K562 (cell line): ENCODE results near the gene DELE1.
A peak's percentile ranks its signal among the peaks of the same experiment; 100 is the strongest.

Experiments
- BRCA1 ChIP-seq, 2 experiments: fragments of 450-650 bp in 1 of 2; sonication (generic) in 1 of 2; formaldehyde crosslinking in 1 of 2; IDR thresholded peaks; 2 replicates each; pipeline versions ENCODE4 v1.5.0 to v1.6.1; 2017 to 2020; ENCODE audit warnings: mild to moderate bottlenecking in 1 of 2, missing genetic modification reagents in 1 of 2
- CTCF ChIP-seq, 3 experiments: IDR thresholded peaks in 2 of 3; conservative IDR thresholded peaks in 1 of 3; 2 replicates each; pipeline ENCODE4 v1.5.1; 2011 to 2012; ENCODE audit warnings: low read length in 3 of 3, mild to moderate bottlenecking in 3 of 3, control low read depth in 2 of 3, improper control_type of control experiment in 1 of 3, inconsistent platforms in 1 of 3, low read depth in 1 of 3, mixed read lengths in 1 of 3, moderate library complexity in 1 of 3; ENCODE audit not compliant: insufficient read depth in 2 of 3
- HNRNPK ChIP-seq: fragments of 200-400 bp; formaldehyde crosslinking; IDR thresholded peaks from one replicate; pipeline ENCODE4 v1.6.1; 2018; ENCODE audit warnings: mild to moderate bottlenecking, low read depth, low read length; ENCODE audit not compliant: poor library complexity, severe bottlenecking
- MAX ChIP-seq: sonication (generic); formaldehyde crosslinking; IDR thresholded peaks from 2 replicates; pipeline ENCODE4 v1.9.0; 2022; ENCODE audit warnings: mild to moderate bottlenecking, missing genetic modification reagents
- MEIS2 ChIP-seq: fragments of 450-650 bp; IDR thresholded peaks from 2 replicates; pipeline ENCODE4 v1.6.1; 2014; ENCODE audit warnings: mild to moderate bottlenecking; ENCODE audit not compliant: partially characterized antibody
- RAD21 ChIP-seq, 2 experiments: fragments of 250-450 bp in 1 of 2; fragments of 450-650 bp in 1 of 2; sonication (Bioruptor Pico) in 1 of 2; formaldehyde crosslinking in 1 of 2; IDR thresholded peaks in 1 of 2; conservative IDR thresholded peaks in 1 of 2; 2 replicates each; pipeline versions ENCODE4 v1.4.0 to v1.8.0; 2020 to 2022; ENCODE audit warnings: mild to moderate bottlenecking in 2 of 2, moderate library complexity in 1 of 2
- ZFP36 ChIP-seq: fragments of 150-350 bp; IDR thresholded peaks from 2 replicates; pipeline ENCODE4 v1.6.1; 2018; ENCODE audit warnings: low read length, low read depth; ENCODE audit not compliant: partially characterized antibody
- ZNF239 ChIP-seq: fragments of 250-450 bp; sonication (Bioruptor Pico); IDR thresholded peaks from 2 replicates; pipeline ENCODE4 v1.4.0; 2020; ENCODE audit warnings: mild to moderate bottlenecking
- ZNF384 ChIP-seq: IDR thresholded peaks from 2 replicates; pipeline ENCODE4 v1.6.1; 2012; ENCODE audit warnings: low read depth, low read length, improper control_type of control experiment
- TF ChIP-seq, protein P1 (sequence below): fragments of 450-650 bp; IDR thresholded peaks from 2 replicates; pipeline ENCODE4 v1.6.1; 2016; ENCODE audit warnings: mild to moderate bottlenecking, moderate library complexity

DNA sequence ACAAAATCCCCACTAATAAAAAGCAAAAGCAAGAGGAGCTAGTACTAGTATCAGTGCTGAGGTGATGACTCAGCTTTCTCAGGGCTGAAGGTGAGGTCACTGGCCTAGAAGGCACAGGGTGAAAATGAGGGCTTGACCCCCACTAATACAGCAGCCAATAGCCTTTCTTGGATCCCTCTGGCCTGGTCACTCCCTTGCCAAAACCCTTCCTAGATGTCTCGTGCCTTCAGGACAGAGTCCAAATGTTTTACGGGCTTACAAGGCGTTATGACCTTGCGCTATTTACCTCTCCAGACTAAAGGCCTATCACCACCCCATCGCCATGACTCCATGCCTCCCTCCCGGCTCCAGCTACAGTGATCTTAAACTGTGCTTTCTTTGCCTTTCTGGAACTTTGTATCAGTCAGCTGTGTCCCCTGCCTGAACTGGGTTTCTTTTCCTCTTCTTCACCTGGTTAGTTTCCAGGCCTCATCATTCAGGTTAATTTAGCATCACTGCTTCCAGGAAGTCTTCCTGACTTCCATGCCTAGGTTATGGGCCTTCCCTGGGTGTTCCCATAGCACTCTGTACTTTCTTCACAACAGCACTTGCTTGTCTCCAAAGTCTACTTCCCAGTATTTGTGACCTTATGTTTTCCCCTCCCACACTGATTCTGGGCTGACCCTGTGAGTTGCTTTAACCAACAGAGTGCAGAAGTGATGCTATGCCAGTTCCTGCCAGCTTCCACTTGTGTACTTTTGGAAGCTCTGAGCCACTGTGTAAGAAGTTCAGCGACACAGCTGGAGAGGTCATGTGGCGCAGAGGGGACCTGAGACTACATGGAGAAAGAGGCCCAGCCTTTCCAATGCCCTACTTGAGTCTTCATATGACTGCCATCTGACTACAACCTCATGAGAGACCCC, 4.2 kb upstream of the DELE1 start:
- TF ChIP-seq BRCA1 (IDR thresholded peaks at IDR 0.05) = no peak
- TF ChIP-seq BRCA1 (CRISPR knock-in tag; IDR thresholded peaks at IDR 0.05) = no peak
- no peak for TF ChIP-seq MEIS2
- TF ChIP-seq, protein P1, sequence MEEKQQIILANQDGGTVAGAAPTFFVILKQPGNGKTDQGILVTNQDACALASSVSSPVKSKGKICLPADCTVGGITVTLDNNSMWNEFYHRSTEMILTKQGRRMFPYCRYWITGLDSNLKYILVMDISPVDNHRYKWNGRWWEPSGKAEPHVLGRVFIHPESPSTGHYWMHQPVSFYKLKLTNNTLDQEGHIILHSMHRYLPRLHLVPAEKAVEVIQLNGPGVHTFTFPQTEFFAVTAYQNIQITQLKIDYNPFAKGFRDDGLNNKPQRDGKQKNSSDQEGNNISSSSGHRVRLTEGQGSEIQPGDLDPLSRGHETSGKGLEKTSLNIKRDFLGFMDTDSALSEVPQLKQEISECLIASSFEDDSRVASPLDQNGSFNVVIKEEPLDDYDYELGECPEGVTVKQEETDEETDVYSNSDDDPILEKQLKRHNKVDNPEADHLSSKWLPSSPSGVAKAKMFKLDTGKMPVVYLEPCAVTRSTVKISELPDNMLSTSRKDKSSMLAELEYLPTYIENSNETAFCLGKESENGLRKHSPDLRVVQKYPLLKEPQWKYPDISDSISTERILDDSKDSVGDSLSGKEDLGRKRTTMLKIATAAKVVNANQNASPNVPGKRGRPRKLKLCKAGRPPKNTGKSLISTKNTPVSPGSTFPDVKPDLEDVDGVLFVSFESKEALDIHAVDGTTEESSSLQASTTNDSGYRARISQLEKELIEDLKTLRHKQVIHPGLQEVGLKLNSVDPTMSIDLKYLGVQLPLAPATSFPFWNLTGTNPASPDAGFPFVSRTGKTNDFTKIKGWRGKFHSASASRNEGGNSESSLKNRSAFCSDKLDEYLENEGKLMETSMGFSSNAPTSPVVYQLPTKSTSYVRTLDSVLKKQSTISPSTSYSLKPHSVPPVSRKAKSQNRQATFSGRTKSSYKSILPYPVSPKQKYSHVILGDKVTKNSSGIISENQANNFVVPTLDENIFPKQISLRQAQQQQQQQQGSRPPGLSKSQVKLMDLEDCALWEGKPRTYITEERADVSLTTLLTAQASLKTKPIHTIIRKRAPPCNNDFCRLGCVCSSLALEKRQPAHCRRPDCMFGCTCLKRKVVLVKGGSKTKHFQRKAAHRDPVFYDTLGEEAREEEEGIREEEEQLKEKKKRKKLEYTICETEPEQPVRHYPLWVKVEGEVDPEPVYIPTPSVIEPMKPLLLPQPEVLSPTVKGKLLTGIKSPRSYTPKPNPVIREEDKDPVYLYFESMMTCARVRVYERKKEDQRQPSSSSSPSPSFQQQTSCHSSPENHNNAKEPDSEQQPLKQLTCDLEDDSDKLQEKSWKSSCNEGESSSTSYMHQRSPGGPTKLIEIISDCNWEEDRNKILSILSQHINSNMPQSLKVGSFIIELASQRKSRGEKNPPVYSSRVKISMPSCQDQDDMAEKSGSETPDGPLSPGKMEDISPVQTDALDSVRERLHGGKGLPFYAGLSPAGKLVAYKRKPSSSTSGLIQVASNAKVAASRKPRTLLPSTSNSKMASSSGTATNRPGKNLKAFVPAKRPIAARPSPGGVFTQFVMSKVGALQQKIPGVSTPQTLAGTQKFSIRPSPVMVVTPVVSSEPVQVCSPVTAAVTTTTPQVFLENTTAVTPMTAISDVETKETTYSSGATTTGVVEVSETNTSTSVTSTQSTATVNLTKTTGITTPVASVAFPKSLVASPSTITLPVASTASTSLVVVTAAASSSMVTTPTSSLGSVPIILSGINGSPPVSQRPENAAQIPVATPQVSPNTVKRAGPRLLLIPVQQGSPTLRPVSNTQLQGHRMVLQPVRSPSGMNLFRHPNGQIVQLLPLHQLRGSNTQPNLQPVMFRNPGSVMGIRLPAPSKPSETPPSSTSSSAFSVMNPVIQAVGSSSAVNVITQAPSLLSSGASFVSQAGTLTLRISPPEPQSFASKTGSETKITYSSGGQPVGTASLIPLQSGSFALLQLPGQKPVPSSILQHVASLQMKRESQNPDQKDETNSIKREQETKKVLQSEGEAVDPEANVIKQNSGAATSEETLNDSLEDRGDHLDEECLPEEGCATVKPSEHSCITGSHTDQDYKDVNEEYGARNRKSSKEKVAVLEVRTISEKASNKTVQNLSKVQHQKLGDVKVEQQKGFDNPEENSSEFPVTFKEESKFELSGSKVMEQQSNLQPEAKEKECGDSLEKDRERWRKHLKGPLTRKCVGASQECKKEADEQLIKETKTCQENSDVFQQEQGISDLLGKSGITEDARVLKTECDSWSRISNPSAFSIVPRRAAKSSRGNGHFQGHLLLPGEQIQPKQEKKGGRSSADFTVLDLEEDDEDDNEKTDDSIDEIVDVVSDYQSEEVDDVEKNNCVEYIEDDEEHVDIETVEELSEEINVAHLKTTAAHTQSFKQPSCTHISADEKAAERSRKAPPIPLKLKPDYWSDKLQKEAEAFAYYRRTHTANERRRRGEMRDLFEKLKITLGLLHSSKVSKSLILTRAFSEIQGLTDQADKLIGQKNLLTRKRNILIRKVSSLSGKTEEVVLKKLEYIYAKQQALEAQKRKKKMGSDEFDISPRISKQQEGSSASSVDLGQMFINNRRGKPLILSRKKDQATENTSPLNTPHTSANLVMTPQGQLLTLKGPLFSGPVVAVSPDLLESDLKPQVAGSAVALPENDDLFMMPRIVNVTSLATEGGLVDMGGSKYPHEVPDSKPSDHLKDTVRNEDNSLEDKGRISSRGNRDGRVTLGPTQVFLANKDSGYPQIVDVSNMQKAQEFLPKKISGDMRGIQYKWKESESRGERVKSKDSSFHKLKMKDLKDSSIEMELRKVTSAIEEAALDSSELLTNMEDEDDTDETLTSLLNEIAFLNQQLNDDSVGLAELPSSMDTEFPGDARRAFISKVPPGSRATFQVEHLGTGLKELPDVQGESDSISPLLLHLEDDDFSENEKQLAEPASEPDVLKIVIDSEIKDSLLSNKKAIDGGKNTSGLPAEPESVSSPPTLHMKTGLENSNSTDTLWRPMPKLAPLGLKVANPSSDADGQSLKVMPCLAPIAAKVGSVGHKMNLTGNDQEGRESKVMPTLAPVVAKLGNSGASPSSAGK = peak; percentile 51; the same call in 1 of the 2 replicates
- peak; percentile 83 for TF ChIP-seq ZFP36
- TF ChIP-seq MAX (CRISPR knock-in tag) = no peak
- TF ChIP-seq ZNF384 = no peak
- no peak for TF ChIP-seq ZNF239 (CRISPR knock-in tag)
- TF ChIP-seq CTCF (IDR thresholded peaks at IDR 0.05 in 2 of 3, conservative IDR thresholded peaks at IDR 0.05 in 1 of 3; ENCODE audit: insufficient read depth in 2 of 3, low read depth in 1 of 3, low read length in 3 of 3) = no peak
- TF ChIP-seq HNRNPK = no peak
- no peak for TF ChIP-seq RAD21 (CRISPR knock-in tag; conservative IDR thresholded peaks at IDR 0.05 in 1 of 2, IDR thresholded peaks at IDR 0.05 in 1 of 2)
